ENCODE measurements around the gene TCF7L1.

DNA sequence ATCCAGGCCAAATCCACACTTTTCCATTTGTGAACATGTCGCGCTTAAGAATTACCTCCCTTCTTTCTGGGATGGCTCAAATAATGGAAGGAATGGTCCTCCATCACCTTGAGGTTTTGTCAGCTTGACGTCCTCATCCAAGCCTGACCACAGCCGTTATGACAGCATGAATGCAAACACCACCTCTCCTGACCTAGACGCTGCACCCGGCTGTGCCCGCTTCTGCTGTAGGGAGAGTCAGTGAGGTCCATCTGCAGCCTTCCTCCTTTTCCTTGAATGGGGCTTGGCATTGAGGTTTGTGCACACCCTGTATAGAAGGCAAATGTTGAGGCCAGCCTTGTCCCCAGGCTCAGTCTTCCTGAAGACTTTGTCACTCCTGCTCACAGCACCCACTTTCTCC, 109.1 kb downstream of the TCF7L1 start:
- TF ChIP-seq ZNF556 (CRISPR knock-in tag; IDR thresholded peaks at IDR 0.05; ENCODE audit: borderline replicate concordance) (no peak), POLR2A (IDR thresholded peaks at IDR 0.05; ENCODE audit: insufficient read depth in 1 of 2, low read depth in 2 of 2, low read length in 2 of 2) (no peak), ZNF543 (CRISPR knock-in tag; IDR thresholded peaks at IDR 0.05) (no peak)
- TF ChIP-seq, protein P1, sequence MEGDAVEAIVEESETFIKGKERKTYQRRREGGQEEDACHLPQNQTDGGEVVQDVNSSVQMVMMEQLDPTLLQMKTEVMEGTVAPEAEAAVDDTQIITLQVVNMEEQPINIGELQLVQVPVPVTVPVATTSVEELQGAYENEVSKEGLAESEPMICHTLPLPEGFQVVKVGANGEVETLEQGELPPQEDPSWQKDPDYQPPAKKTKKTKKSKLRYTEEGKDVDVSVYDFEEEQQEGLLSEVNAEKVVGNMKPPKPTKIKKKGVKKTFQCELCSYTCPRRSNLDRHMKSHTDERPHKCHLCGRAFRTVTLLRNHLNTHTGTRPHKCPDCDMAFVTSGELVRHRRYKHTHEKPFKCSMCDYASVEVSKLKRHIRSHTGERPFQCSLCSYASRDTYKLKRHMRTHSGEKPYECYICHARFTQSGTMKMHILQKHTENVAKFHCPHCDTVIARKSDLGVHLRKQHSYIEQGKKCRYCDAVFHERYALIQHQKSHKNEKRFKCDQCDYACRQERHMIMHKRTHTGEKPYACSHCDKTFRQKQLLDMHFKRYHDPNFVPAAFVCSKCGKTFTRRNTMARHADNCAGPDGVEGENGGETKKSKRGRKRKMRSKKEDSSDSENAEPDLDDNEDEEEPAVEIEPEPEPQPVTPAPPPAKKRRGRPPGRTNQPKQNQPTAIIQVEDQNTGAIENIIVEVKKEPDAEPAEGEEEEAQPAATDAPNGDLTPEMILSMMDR (CRISPR knock-in tag; IDR thresholded peaks at IDR 0.05), result no peak

All from HepG2 (cell line).